ENCODE measurements around the gene SEMA3C.
"Not testable (repeated sequence)": the region's sequence is repeated elsewhere in the genome, so short reads cannot be mapped to it uniquely, and the experiment has no call there.

SEMA3C gene

DNA sequence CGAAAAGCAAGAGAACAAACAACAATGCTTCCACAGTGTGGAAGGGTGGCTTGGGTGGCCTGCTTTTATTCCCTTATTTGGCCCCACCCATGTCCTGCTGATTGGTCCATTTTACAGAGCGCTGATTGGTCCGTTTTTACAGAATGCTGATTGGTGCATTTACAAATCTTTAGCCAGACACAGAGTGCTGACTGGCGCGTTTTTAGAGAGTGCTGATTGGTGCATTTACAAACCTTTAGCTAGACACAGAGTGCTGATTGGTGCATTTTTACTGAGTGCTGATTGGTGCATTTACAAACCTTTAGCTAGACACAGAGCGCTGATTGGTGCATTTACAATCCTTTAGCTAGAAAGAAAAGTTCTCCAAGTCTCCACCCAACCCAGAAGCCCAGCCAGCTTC, 8.1 kb upstream of the SEMA3C start:
- DNase-seq (ENCODE audit: low read depth in 2 of 2), result not testable (repeated sequence)

DNA sequence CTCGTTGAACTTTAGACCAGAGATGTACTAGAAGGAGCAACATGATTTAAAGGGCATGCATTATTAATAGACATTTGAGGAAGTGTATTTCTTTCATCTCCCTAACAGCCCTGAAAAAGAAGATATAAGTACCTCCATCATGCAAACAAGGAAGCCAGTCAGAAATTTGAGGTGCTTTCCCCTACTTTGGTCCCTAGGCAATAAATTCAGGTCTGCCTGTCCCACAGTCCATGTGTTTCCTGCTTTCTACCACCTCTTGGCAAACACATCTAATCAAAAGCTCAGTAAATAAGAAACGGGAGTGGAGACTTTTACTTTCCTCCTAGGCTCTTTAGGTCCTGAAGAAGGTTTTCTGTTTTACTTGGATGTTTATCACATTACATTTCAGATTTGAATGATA, 5.2 kb upstream of the SEMA3C start:
- DNase-seq (ENCODE audit: low read depth in 2 of 2), result no peak

DNA sequence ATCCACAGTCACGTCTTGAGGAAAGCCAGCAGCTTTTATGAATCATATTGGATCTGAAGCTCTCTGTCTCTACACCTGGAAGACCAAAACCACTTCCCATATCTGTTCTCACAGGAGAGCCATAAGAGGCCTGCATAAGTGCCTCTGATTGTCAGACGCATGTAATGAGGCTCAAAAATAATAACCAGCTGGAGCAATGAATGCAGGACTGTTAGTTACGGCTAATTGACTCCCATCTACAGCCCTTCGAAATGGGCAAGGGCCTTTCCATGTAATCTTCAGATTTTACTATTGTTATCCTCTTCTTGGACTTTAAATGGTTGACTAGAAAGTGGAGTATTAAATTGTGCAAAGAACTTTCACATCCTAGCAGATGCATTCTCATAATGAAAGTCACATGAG, 4.4 kb upstream of the SEMA3C start:
- no peak for DNase-seq (ENCODE audit: low read depth in 2 of 2)

DNA sequence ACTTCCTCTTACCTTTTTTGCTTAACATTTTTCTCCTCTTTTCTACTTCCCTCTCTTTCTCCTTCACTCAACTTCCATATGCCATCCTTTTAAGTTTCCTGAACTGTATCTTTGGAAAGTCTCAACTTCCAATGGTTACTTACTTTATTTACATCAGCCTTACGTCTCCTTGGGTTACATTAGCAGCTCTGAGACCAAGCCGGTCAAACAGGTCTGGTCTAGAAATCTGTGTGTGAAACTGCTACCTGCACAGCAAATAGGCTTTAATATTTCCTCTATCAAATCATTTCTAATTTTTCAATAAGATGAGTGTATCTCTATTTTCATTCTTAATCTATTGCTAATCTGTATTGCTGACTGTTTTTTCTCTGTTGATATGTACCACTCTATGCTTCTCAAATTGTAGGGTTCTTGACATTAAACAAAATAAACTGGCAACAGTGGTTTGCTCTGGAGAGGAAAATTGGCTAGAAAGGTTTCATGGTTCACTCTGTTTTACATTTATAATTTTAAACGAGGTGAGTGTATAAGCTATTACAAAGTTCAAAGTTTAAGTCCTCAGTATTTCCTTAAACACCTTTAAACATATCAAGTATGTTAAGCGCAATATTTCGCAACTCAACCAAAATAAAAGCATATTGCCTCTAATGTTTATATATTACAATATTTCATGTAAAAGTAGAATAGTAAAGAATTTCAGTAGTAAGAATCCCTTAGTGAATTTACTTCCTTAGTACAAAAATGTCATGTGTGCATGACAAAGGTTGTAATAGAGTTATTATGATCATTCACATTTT, 3.6 kb upstream of the SEMA3C start:
- DNase-seq (ENCODE audit: low read depth in 2 of 2), result no peak

DNA sequence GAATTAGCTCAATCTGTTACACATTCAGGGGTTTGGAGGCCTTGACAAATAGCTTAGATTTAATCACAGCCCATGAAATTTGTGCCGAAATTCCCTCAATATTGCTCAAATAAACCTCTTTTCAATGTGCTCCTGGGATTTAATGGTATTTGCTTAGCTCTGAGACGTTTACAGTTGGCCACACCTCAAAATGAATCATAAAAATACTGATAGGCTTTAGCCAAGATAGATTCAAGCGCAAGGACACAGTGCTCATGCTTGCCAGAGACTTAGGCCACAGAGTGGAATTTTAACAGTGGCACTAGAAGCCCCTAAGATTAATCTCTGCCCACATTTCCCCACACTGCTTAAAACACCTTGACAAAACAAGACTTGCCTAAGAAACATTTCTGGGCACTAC, 2.3 kb upstream of the SEMA3C start:
- no peak for DNase-seq (ENCODE audit: low read depth in 2 of 2)

DNA sequence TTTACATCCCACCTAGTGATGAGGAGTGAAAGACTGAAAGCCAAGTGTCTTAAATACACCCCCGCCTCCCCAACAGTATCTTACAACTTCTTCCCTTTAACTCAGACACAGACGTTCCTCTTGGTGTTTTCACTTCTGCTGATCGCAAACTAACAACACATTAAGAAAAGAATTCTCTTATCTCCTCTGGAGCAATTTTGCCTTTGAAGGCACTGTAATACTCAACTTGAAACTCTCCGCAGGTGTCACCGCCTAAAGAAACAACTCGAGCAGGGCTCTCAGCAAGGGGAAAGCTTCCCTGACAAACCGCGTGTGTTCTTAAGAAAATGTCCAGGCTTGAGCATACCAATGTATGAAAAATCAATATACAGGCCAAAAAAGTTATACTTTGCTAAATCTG, 452 bp downstream of the SEMA3C start:
- no peak for DNase-seq (ENCODE audit: low read depth in 2 of 2)

DNA sequence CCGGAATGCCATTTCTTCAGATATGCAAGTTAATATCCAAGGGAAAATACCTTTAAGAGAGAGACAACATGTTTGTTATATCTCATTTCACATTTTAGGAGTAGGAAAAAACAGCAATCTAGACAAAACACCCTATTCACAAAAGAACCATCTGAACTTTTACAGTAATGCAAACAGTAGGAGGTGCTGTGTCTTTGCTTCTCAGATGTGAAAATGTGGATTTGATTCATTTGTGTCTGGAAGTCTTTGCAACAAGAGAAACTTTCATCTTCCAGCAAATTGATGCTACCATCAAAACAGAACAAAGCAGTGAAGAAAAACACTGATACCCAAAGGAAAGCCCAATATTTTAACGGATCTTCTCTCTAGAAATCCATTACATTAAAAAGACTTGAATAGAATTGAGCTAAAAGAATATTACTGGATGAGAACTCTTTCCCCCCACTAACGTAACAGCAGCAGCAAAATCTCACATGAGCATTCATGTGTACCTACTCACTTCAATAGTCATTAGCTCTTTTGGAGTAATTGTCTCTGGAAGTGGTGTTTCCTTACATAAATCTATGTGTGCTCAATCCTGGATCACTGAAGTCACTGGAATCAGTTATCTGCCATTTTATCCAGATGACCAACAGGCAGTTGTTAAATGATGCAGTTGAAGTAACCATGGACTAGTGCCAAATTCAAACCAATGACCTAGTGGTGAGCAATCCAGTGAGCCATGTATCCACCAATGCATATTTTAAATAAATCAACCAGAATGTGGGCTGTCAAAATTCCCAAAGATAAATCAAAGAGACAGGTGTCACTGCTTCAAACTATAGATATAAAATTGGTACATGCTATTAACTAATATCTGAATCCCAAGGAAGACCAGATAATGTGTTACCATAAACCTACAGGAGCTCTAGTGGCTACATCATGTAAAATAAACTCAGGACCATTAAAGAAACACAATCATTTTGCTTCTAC, 1.8 kb downstream of the SEMA3C start:
- DNase-seq (ENCODE audit: low read depth in 2 of 2), result no peak

DNA sequence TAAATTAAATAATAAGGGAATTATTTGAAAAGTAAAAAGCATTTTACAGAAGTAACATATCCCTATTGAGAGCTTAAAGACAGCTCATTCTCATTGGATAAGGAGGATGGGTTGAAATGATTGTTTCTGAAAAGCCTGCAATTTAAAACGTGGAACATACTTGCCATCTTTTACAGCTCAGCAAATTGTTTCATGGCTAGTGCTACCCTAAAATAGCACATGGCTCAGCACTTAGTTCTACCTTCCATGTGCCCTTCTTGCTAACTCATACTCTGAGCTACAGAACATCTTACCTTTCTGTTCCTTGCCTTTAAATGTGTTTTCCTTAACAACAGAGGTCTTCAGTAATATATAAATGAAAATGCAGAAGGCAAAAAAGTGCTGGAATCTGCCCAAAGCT, 8.6 kb downstream of the SEMA3C start:
- no peak for DNase-seq (ENCODE audit: low read depth in 2 of 2)

DNA sequence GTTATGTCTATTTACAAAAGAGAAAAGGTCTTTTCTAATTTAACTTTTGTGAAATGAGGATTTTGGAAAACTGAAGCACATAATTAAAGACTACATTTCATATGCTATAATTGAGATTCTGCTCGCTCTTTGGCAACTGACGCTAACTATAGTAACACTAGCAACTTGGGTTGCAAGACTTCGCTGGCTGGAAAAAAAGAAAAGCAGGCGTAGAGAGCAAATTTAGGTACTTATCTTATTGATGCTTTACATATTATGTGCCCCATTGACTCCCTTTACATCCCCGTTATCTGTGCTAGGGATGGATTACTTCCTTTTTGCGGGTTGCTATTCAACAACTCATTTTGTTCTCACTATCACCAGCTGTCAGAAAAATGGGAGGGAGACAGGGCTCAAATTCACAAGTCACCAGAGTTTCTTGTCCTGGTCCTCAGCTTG, 10.5 kb downstream of the SEMA3C start:
- no peak for DNase-seq (ENCODE audit: low read depth in 2 of 2)

DNA sequence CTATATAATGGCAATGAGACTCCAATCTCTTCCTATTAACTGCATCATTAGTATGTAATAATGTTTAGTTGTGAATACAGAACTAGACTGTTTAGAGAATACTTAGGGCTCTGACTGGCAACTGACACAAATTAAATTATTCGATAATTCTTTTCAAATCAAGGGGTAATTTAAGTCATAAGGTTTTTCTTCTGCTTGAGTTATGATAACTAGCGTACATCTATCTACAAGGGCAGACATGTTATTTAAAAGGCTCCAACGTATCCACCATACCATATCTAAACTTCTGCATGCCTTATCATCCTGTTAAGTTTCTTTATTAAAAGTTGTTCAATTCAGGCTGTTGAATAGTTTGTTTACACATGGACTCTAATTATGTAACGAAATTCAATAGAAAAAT, 11.2 kb downstream of the SEMA3C start:
- DNase-seq (ENCODE audit: low read depth in 2 of 2), result no peak

DNA sequence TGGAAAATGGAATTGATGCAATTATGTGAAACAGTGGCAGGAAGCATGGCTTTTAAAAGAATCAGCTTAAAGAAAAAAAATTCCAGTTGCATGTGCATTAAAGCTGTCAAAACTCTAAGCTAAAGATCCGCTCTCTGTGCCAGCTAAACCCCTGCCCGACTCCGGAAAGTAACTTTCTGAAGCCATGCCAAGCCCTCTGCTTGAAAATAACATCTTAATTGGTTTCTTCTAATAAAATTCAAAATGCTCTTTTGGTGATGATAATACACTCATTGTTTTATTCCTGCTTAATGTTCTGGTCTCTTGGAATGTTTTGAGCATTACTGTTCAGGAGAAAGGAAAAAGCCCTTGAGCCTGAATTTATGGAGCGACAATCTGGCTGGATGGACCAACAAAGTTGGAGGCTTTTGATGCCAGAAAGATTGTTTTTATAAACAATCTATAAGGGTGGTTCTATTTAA, 11.7 kb downstream of the SEMA3C start:
- no peak for DNase-seq (ENCODE audit: low read depth in 2 of 2)

DNA sequence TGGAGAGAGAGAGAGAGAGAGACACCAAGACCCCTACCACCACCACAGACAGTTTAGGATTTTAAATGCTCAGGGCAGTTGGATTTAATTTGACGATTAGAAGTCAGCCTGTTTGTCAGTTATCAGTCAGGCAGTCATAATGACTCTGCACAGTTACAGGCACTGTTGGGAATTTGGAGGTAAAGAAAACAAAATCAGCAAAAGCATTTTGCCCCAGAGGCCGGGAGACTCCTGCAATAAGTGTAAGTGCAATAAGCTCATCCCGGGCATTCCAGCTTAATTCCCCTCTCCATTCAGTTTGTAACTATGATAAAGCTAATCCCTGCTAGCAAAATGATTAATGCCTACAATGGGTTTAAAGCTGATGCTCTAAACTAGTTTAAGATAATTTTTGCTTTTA, 13.5 kb downstream of the SEMA3C start:
- no peak for DNase-seq (ENCODE audit: low read depth in 2 of 2)

DNA sequence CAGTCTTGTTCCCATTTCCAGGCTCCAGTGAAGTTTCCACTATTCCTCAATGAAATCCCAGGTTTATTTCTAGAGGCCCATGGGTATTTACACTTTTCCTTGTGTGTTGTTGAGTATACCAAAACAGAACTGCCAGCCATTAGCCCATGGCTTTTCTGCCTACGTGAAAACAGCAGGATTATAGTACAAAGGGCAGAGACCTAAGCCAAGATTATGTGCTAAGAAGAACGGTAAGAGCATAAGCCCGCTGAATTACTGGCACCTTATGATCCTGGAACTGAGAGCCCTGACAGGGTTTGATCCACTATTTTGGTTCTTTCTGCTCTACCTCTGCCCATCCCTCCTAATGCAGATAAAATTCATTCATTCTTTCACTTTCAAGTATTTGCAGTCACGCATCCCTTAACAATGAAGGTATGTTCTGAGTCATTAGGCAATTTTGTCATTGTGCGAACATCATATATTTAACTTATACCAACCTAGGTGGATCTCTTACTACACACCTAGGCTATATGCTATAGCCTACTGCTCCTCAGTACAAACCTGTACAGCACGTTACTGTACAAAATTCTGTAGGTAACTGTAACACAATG, 16.0 kb downstream of the SEMA3C start:
- no peak for DNase-seq (ENCODE audit: low read depth in 2 of 2)

DNA sequence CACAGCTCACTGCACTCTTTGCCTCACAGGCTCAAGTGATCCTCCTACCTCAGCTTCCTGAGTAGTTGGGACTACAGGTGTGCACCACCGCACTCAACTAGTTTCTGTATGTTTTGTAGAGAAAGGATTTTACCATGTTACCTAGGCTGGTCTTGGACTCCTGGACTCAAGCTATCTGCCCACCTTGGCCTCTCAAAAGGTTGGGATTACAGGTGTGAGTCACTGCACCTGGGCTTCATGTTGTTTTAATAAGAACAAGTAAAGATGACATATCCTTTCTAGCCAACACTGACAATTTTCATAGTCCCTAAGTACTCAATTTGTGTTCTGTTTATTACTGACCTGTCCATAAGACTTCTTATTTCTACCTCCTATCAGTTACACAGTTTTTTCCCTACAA, 16.8 kb downstream of the SEMA3C start:
- DNase-seq (ENCODE audit: low read depth in 2 of 2), result no peak

DNA sequence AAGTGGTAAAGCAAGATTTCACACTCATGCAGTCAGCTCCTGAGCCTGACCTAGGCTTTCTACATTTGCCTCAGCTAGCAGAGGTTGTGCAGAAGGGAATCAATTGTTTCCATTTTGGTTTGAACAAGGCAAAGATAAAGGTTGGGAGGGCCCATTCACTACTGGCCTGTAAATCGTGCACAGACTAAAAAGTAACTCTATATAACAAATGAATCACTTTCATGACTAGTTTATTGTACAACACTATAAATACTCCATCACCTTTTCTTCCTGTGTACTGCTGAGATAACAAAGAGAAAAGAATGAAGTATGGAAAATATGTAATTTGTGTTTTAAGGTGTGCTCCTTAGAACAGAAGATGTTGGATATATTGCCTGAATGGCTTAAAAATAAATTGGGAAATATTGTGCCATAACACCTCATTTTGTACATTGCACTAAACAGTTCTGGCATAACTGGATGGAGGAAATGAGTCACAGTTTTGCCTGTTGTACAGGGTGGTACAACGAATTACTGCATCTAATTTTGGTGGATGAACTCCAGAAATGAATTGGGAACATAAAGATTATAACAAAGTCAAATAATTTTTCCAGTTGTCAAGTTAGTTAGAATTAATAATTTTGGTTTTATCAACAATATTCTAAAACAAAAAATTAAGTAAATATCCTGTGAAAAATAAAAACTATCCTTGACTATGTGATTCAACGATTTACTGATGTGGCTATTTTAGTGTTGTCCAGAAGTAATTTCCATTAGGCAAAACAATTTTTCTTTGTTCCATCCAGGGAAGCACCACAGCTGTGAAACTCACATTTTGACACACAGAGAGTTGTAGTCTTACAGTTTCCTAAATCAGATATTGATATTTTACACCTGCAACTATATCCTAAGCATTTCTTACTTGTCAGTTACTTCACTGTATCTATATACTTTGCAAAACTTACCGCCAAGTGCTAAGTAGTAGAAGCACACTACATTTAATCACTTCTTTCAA, 18.0 kb downstream of the SEMA3C start:
- no peak for DNase-seq (ENCODE audit: low read depth in 2 of 2)

DNA sequence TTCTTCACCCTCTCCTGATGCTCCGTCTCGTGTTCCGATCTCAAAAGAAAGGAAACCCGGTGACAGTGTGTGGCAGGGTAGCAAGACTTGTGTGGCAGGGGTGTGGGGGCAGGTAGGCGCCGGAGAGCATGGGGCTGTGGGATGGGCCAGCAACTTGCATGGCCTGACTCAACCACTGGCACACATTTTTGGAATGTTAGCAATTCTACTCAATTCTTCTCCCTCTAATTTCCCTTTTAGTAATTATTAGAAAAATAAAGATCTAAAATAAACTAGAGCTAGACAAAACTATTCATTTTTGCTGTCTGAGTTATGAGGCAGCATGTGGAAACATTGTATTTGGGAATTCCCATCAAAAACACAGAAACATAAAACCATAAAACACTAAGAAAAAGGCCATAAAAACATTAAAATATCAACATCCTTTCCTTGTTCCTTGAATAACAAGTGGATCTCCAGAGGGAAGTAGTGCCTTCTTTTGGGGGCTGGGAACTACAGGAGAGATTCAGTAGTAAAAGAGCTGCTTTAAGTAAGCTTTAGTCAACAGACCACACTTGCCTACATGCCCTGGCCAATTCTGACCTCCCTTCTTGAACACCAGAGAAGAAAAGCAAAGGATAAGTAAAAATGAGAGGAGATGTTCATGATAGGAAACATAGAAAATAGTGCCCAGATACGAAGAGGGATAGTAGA, 21.8 kb downstream of the SEMA3C start:
- DNase-seq (ENCODE audit: low read depth in 2 of 2), result no peak

DNA sequence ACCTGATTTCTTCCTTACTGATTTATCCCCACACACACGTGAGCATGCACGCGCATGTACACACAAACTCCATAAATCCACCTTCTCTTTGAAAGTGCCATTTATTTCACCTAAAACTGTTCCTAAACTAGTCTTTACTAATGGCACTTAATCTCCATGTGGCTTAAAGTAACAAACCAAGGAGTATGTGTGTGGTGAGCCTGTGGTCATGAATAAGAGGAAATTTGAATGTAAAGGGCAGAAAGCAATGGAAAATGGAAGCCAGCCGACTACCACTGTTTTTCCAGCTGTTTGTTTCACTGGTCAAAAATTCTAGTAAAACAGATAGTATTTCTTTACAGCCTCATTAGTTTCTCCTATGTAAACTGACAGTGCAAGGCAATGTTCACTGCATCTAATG, 23.8 kb downstream of the SEMA3C start:
- DNase-seq (ENCODE audit: low read depth in 2 of 2), result no peak

DNA sequence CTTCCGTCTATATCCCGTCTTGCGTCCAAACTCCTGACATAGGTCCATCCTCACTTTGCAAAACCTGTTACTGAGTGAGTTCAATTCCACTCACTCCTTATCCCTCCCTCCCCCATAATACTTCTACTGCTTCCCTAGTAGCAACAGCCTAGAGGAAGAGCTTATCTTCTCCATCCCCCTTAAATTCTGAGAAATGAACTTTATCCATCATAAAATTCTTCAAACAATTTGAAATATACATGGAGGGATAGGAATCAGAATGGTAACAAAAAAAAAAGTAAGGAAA, 27.6 kb downstream of the SEMA3C start:
- no peak for DNase-seq (ENCODE audit: low read depth in 2 of 2)

DNA sequence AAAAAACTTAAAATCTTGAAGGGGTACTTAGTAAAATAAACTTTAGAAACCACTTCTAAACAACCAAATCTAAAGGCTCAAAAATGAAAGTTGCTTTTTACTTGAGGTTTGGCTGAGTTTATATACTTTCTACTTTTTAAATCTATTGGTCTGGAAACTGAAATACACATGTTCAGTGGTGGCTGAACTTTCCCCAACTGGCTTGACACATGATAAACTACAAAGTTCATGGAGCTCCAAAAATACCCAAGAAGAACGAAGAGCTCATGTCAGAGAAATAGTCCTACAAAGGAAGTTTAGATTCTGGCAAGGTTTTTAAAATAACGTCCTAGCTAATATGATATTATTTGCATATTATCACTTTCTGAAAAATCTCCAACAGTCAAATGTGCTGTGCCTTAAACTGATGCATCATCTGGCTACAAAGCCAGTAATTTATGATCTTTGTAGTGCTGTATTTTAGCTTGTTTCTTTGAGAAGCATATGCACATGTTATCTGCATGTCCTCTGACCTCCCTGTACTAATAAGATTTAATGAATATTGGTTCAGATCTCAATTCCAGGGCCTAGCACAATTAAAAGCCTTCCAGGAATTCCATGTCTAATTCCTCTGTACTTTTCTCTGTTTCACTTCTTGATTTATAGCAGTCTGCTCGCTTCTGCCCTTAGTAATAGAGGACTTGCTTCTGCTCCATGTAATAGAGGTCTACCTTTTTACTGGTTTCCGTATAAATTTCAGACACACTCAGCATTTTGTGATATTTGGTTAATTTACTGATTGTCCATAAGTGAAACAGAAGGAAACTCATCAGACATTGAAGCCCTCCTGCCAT, 28.2 kb downstream of the SEMA3C start:
- no peak for DNase-seq (ENCODE audit: low read depth in 2 of 2)

DNA sequence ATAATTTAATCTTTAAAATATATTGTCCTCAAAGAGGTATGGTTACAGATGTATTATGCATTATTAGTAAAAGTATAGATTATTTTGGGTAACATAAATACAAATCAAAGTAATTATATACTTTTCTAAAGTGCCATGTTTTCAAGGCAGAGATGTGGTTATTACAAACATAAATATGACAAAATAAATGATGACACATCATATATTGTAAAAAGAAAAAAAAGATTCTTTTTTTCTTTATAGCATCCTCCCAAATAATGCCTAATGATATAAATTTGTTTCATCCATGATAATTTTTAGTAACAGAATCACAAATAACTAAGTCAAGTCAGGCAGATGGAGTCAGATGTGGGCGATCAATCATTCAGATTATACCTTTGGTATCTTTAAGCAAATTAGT, 29.3 kb downstream of the SEMA3C start:
- DNase-seq (ENCODE audit: low read depth in 2 of 2), result no peak
